Measurements from ENCODE around the gene SLC12A4.
"Not testable (repeated sequence)": the region's sequence is repeated elsewhere in the genome, so short reads cannot be mapped to it uniquely, and the experiment has no call there.

Gene SLC12A4

GRCh38 chr16:67968400-67969253 lies at the start of gene SLC12A4:
Gene SLC12A4 (minus strand): TSS chr16:67968637. CDS start chr16:67968553, 84 bp downstream.
- peak; percentile 80 for DNase-seq (ENCODE audit: low read depth)

- DNase-seq (ENCODE audit: low read depth), result no peak
These were observed 47.2 kb upstream of the SLC12A4 start, which contains the start of gene DPEP2NB for GRCh38 chr16:68015681-68016080. Gene DPEP2NB (minus strand): TSS chr16:68015911. CDS start chr16:68015770, 141 bp downstream.

- no peak for DNase-seq (ENCODE audit: low read depth)
These were observed 45.0 kb upstream of the SLC12A4 start for GRCh38 chr16:68013440-68013839.

GRCh38 chr16:68009872-68010271 lies 41.4 kb upstream of the SLC12A4 start:
- DNase-seq (ENCODE audit: low read depth), result not testable (repeated sequence)

- no peak for DNase-seq (ENCODE audit: low read depth)
These were observed 40.8 kb upstream of the SLC12A4 start for GRCh38 chr16:68009157-68009735.

GRCh38 chr16:68005786-68006286 lies 37.4 kb upstream of the SLC12A4 start:
- peak; percentile 41 for DNase-seq (ENCODE audit: low read depth)

- DNase-seq (ENCODE audit: low read depth), result no peak
These were observed 36.8 kb upstream of the SLC12A4 start for GRCh38 chr16:68005211-68005610.

GRCh38 chr16:68003031-68003430 lies 34.6 kb upstream of the SLC12A4 start:
- no peak for DNase-seq (ENCODE audit: low read depth)

GRCh38 chr16:68000450-68000849 lies 32.0 kb upstream of the SLC12A4 start:
- no peak for DNase-seq (ENCODE audit: low read depth)

- DNase-seq (ENCODE audit: low read depth), result no peak
These were observed 31.5 kb upstream of the SLC12A4 start for GRCh38 chr16:67999985-68000384.

GRCh38 chr16:67998779-67999688 lies 30.6 kb upstream of the SLC12A4 start, which contains the start of gene DPEP2:
Gene DPEP2 (minus strand): TSS chr16:67999484. CDS start chr16:67993212, 6,272 bp downstream.
- peak; percentile 37 for DNase-seq (ENCODE audit: low read depth)

GRCh38 chr16:67998231-67998778 lies 29.9 kb upstream of the SLC12A4 start:
- DNase-seq (ENCODE audit: low read depth), result not testable (repeated sequence)

- DNase-seq (ENCODE audit: low read depth), result no peak
These were observed 28.2 kb upstream of the SLC12A4 start for GRCh38 chr16:67996666-67997065.

GRCh38 chr16:67995423-67995822 lies 27.0 kb upstream of the SLC12A4 start:
- DNase-seq (ENCODE audit: low read depth), result no peak

- not testable (repeated sequence) for DNase-seq (ENCODE audit: low read depth)
These were observed 25.6 kb upstream of the SLC12A4 start for GRCh38 chr16:67994040-67994408.

- peak; percentile 74 for DNase-seq (ENCODE audit: low read depth)
These were observed 25.0 kb upstream of the SLC12A4 start for GRCh38 chr16:67993207-67994039.

- DNase-seq (ENCODE audit: low read depth), result no peak
These were observed 24.3 kb upstream of the SLC12A4 start for GRCh38 chr16:67992661-67993206.

GRCh38 chr16:67990018-67990386 lies 21.6 kb upstream of the SLC12A4 start:
- DNase-seq (ENCODE audit: low read depth), result no peak

- no peak for DNase-seq (ENCODE audit: low read depth)
These were observed 21.0 kb upstream of the SLC12A4 start for GRCh38 chr16:67989322-67990017.

GRCh38 chr16:67988675-67989074 lies 20.2 kb upstream of the SLC12A4 start:
- DNase-seq (ENCODE audit: low read depth), result no peak
